AG04450 (cell line): ENCODE data around the gene SLC26A1. TPM values are rescaled to one million over a fixed set of nuclear protein-coding genes. Genes with fewer than 3 reads are reported as not detected.

Experiments used
- CTCF ChIA-PET: fragments of 300-600, 350-600 bp; formaldehyde crosslinking; extraction: SDS; loops from one replicate; lab custom pipeline; 2022; ENCODE audit warnings: antibody characterized with exemption, inconsistent platforms; lab: Charles Lee
- POLR2A ChIA-PET: fragments of 350-600 bp; formaldehyde crosslinking; extraction: SDS; loops from one replicate; lab custom pipeline; 2021; ENCODE audit warnings: antibody characterized with exemption, inconsistent platforms; lab: Yijun Ruan, JAX
- DNase-seq: peaks from one replicate; pipeline ENCODE4 v3.0.0-alpha.2; 2011; ENCODE audit warnings: low read depth, low spot score
- H3K27ac ChIP-seq: one replicate; pipeline ENCODE4 v1.5.1; 2012; ENCODE audit warnings: low read depth, low read length, control low read depth
- H3K27me3 ChIP-seq: one replicate; pipeline ENCODE4 v1.6.0; 2012; ENCODE audit warnings: low read length; ENCODE audit not compliant: control insufficient read depth, insufficient read depth
- H3K4me3 ChIP-seq: 2 replicates; pipeline ENCODE4 v1.5.1; 2011; ENCODE audit warnings: mild to moderate bottlenecking, low read depth, low read length, control low read depth
- H3K9me3 ChIP-seq: 2 replicates; pipeline ENCODE4 v1.5.1; 2012; ENCODE audit warnings: low read length; ENCODE audit not compliant: control insufficient read depth, insufficient read depth
- polyA plus RNA-seq: library from polyadenylated mRNA; depleted of rRNA; stranded (reverse); fragments of >200 nt; gene quantifications from 2 replicates; pipeline ENCODE4 v1.2.3, GENCODE V29; 2011
- TF ChIP-seq, protein P1 (sequence below): IDR thresholded peaks from 2 replicates; pipeline ENCODE4 v1.5.1; 2011; ENCODE audit warnings: low read depth, low read length, control low read depth, inconsistent platforms

The SLC26A1 gene
- polyA plus RNA-seq, 1 experiment = 0.05 TPM

DNA sequence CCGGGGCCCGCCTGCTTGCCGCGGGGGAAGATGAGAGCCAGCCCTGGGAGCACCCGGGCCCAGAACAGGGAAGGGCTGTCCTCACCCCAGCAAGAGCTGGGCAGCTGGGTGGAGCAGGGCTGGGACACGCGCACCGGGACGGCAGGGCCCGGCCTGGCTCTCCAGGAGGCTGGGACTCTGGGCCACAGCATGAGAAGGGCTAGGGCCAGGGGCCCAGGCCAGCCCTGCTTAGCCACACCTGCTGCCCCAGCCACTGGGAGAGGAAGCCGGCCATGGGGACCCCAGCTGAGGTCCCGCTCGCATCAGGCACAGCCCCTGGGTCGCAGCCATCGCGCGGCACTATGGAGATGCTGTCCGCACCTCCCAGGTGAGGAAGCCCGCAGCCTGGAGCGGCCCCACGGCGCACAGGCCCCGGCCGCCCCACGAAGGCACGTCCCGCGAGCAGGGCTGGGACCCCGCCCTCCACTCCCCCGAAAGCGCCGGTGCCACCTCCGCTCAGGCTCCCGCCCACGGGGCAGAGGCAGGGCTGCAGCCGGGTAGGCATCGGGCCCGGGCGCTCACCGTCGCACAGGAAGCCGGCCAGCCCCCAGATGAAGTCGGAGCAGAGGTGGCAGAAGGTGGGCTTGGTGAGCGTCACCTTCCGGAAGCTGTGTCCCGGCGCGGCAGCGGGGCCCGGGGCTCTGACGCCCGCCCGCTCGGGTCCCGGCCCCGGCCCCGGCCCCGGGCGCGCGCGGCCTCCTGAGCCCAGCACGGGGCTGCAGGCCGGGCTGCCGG, 20.4 kb downstream of the SLC26A1 start:
- Histone ChIP-seq H3K27ac (no peak overlapping the region), H3K27me3 (no peaks in the 10 kb centered on the region), H3K4me3 (peak overlapping the region; percentile 70), H3K9me3 (peaks cover 4% of the 10 kb centered on the region; the same call in 1 of the 2 replicates)
- no peak for DNase-seq
- CTCF ChIA-PET = interaction anchor here (1.1 kb wide), 1 partner anchor 14 kb away, joined by 3 read pairs; the partner anchor contains the start of gene IDUA
- TF ChIP-seq, protein P1, sequence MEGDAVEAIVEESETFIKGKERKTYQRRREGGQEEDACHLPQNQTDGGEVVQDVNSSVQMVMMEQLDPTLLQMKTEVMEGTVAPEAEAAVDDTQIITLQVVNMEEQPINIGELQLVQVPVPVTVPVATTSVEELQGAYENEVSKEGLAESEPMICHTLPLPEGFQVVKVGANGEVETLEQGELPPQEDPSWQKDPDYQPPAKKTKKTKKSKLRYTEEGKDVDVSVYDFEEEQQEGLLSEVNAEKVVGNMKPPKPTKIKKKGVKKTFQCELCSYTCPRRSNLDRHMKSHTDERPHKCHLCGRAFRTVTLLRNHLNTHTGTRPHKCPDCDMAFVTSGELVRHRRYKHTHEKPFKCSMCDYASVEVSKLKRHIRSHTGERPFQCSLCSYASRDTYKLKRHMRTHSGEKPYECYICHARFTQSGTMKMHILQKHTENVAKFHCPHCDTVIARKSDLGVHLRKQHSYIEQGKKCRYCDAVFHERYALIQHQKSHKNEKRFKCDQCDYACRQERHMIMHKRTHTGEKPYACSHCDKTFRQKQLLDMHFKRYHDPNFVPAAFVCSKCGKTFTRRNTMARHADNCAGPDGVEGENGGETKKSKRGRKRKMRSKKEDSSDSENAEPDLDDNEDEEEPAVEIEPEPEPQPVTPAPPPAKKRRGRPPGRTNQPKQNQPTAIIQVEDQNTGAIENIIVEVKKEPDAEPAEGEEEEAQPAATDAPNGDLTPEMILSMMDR = no peak
- POLR2A ChIA-PET = interaction anchor here (1.6 kb wide), 1 partner anchor 41 kb away, joined by 3 read pairs; the partner anchor contains the start of genes GAK and TMEM175

DNA sequence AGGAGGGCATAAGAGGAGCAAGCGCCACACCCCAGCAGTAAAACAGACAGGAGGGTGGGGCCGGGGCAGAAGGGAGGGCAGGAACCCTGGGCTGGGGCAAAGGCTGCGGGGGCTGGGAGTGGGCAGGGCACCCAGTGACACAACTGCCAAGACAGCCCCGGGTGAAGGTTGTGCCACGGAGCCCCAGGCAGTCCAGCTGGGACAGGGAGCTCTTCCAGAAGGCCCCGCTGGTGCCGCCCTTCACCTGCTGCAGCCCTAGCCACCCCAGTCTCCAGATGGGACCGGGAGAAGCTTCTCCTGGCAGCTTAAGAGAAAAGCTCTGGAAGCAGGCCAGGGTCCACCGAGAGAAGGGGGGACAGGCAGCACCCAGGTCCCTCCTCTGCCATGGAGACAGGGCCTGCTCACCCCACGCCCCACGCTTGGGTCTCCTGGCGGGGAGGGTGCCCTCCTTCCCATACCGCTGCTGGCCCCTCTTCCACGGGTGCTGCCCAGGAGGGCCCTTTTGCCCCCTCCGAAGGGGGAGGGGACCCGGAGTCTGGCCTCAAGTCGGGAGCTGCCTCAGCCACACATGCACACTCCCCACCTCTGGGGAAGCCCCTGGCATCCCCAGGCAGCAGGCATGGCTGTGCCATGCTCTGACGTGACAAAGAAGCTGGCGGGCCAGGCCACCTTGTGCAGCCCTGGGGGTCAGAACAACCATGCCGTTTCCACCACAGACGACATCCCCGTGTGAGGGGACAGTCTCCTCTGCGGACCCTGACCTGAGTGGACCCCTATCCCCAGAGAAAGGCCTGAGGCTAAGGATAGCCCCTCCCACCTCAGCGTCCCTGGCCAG, 21.3 kb downstream of the SLC26A1 start:
- no peak for DNase-seq
- ChIA-PET POLR2A (interaction anchor here (1.6 kb wide), 1 partner anchor 40 kb away, joined by 3 read pairs; the partner anchor contains the start of genes GAK and TMEM175), CTCF (interaction anchor here (0.5 to 1.1 kb wide), 2 partner anchors 14 to 15 kb away, joined by 3 read pairs; partner anchors contain the start of gene IDUA)
- H3K27me3 ChIP-seq = no peaks in the 10 kb centered on the region
- no peak overlapping the region for H3K27ac ChIP-seq
- H3K9me3 ChIP-seq = peaks cover 4% of the 10 kb centered on the region; the same call in 1 of the 2 replicates
- TF ChIP-seq, protein P1 = no peak
- H3K4me3 ChIP-seq = peak overlapping the region; percentile 70

GRCh38 chr4:970854-971520, 22.2 kb downstream of the SLC26A1 start:
- no peak overlapping the region for H3K4me3 ChIP-seq
- H3K27me3 ChIP-seq = no peaks in the 10 kb centered on the region
- TF ChIP-seq, protein P1 = no peak
- peaks cover 4% of the 10 kb centered on the region; the same call in 1 of the 2 replicates for H3K9me3 ChIP-seq
- POLR2A ChIA-PET = no interaction called here
- H3K27ac ChIP-seq = no peak overlapping the region
- no peak for DNase-seq
- CTCF ChIA-PET = no interaction called here

GRCh38 chr4:970046-970745, 23.0 kb downstream of the SLC26A1 start:
- ChIA-PET CTCF (no interaction called here), POLR2A (no interaction called here)
- Histone ChIP-seq H3K27me3 (no peaks in the 10 kb centered on the region), H3K9me3 (peaks cover 4% of the 10 kb centered on the region; the same call in 1 of the 2 replicates), H3K4me3 (no peak overlapping the region), H3K27ac (no peak overlapping the region)
- TF ChIP-seq, protein P1 = no peak
- no peak for DNase-seq
